Measurements from ENCODE around the gene PPIL6.

The PPIL6 gene

GRCh38 chr6:109362102-109362884 lies 78.1 kb downstream of the PPIL6 start:
- no peak for DNase-seq (ENCODE audit: low read depth)

GRCh38 chr6:109360791-109361190 lies 79.6 kb downstream of the PPIL6 start:
- no peak for DNase-seq (ENCODE audit: low read depth)

GRCh38 chr6:109360281-109360680 lies 80.1 kb downstream of the PPIL6 start:
- DNase-seq (ENCODE audit: low read depth): no peak

GRCh38 chr6:109359248-109359647 lies 81.2 kb downstream of the PPIL6 start:
- no peak for DNase-seq (ENCODE audit: low read depth)

- DNase-seq (ENCODE audit: low read depth): no peak
Measured at GRCh38 chr6:109358204-109358603, 82.2 kb downstream of the PPIL6 start.

- DNase-seq (ENCODE audit: low read depth): no peak
Measured at GRCh38 chr6:109356237-109356636, 84.2 kb downstream of the PPIL6 start.

- no peak for DNase-seq (ENCODE audit: low read depth)
Measured at GRCh38 chr6:109351231-109352130, 88.9 kb downstream of the PPIL6 start.

- DNase-seq (ENCODE audit: low read depth): no peak
Measured at GRCh38 chr6:109349419-109349987, 90.9 kb downstream of the PPIL6 start.

- no peak for DNase-seq (ENCODE audit: low read depth)
Measured at GRCh38 chr6:109348226-109348625, 92.2 kb downstream of the PPIL6 start.

- no peak for DNase-seq (ENCODE audit: low read depth)
Measured at GRCh38 chr6:109347779-109348178, 92.6 kb downstream of the PPIL6 start.

GRCh38 chr6:109345986-109346385 lies 94.4 kb downstream of the PPIL6 start:
- DNase-seq (ENCODE audit: low read depth): no peak

GRCh38 chr6:109344226-109344625 lies 96.2 kb downstream of the PPIL6 start:
- DNase-seq (ENCODE audit: low read depth): no peak

GRCh38 chr6:109343518-109343917 lies 96.9 kb downstream of the PPIL6 start:
- DNase-seq (ENCODE audit: low read depth): no peak

- no peak for DNase-seq (ENCODE audit: low read depth)
Measured at GRCh38 chr6:109342911-109343310, 97.5 kb downstream of the PPIL6 start.

- DNase-seq (ENCODE audit: low read depth): no peak
Measured at GRCh38 chr6:109342506-109342905, 97.9 kb downstream of the PPIL6 start.

- DNase-seq (ENCODE audit: low read depth): no peak
Measured at GRCh38 chr6:109340811-109341210, 99.6 kb downstream of the PPIL6 start.

All from HS-5 (cell line).